NCI-H146 (cell line): ENCODE measurements around the gene RHOXF1.
"Not testable (repeated sequence)": the region's sequence is repeated elsewhere in the genome, so short reads cannot be mapped to it uniquely, and the experiment has no call there.

ENCODE experiments used
- DNase-seq: peaks from one replicate; lab custom pipeline; 2025; lab: John Stamatoyannopoulos, UW

The RHOXF1 gene

DNA sequence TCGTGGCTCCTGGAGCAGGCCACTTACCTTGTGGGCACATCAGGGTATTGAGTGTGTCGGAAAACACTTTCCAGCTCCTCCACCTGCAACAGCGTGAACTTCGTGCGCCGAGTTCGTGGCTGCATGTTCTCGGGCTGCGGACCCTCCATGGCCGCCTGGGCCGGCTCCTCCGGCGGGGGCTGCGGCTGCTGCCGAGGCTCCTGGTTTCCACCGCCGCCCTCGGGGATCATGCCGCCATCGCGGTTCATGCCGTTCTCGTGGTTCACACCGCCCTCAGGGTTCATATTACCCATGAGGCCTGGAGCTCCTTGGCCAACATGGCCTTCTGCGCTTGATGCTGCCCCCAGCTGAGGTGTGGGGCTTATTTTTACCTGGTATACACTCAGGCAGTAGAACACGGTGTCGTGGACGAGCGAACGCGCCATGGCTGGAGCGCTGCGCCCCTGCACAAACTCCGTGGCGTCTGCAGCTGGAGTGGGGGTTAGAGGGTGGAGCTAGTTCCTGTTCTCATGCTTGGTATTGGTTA, at the start of gene RHOXF1:
Gene RHOXF1, minus strand, starts transcription at position 476 of the 526 bp plus-strand sequence. Its CDS starts 51 bp downstream, at position 425.
- DNase-seq = no peak

- DNase-seq = not testable (repeated sequence)
These were observed 43.4 kb upstream of the RHOXF1 start for GRCh38 chrX:120159086-120159485.

GRCh38 chrX:120158313-120158712, 42.6 kb upstream of the RHOXF1 start, which contains the start of gene RHOXF2:
Gene RHOXF2 (plus strand): TSS chrX:120158613. CDS start chrX:120158751, 138 bp downstream.
- not testable (repeated sequence) for DNase-seq

- not testable (repeated sequence) for DNase-seq
These were observed 34.5 kb upstream of the RHOXF1 start for GRCh38 chrX:120150109-120150744.

DNA sequence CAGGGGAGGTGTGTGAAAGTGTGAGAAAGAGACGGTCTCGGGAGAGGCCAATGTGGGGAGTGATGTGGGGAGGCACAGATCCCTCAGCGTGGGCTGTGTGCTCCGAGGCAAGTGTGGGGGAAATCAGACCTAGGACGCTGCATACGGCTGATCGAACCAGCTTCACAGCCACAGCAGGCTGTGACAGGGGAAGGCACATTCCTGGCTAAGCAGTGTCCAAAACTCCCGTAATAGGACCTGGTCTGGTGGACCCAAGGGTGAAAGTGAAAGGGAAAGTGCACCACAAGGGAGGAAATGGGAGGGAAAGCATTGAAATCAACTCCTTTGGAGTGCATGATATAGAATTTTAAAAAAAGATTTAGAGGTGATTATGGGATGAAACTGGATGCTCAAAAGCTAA, 31.8 kb upstream of the RHOXF1 start:
- no peak for DNase-seq

GRCh38 chrX:120146323-120146722, 30.6 kb upstream of the RHOXF1 start:
- not testable (repeated sequence) for DNase-seq

- no peak for DNase-seq
These were observed 29.7 kb upstream of the RHOXF1 start for GRCh38 chrX:120145295-120145925.

DNA sequence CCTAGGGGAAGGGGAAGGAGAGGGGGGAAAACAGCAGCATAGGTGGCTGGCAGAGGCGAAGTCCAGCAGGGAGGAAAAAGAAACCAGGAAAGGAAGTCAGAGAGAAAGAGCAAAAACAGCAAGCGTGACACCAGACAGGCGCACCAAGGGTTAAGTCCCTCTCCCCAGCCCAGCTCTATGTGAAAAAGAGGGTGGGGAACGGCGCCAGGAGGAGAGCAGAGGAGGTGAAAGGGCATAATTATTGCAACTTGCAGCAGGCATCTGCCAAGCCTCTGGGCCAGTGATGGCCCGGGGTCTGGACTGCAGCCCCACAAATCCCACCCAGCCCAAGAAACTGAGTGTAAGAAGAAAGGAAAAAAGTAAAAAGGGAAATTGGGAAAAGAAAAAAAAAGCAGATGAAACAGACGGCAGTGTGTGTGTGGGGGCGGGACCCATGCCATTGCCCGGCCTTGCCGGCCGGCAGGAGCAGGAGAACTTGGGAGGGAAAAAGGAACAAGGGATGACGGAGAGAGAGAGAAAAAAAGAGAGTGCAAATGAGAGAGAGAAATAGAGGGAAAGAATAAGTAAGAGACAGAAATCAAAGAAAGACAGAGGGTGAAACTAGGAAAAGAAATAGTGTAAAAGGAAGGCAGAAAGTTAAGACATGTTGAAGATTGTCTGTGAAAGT, 28.6 kb upstream of the RHOXF1 start:
- DNase-seq = no peak

GRCh38 chrX:120140293-120140981, 24.7 kb upstream of the RHOXF1 start:
- peak; percentile 92 for DNase-seq

GRCh38 chrX:120137439-120137838, 21.7 kb upstream of the RHOXF1 start:
- no peak for DNase-seq

DNA sequence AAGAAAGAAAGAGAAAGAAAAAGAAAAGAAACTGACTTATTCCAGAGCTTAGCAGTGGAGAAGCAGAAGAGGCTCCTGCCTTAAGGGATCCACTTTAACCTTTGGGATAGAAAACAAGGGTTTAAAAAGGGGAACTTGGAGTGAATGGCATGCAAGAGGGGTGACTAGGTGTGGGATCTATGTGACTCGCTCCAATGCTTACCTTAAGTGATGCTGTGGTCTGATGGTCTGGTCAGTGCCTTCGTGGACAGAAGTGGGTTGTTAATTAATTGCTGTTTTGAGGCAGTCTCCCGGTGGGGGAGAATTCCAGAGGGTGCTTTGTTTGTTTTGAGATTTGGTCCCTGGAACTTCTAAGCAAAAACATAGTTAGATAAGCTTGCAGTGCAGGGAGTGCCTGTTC, 21.1 kb upstream of the RHOXF1 start:
- DNase-seq = no peak

DNA sequence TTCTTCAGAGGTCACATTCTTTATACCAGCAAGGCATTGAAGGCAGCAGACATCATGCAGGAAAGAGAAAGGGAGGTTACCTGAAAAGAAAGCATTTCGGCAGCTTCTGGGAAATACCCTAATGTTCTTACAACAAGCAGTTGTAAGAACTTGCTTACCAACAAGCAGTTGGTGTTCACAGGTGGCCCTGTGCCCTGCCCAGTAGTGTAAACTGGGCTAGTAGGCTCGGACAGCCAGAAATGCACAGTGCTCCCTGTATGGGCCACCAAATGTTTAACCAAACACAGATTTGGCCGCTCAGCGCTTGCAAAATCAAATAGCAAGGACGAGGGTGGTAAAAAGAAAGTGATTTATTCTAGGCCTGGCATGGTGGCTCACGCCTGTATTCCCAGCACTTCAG, 20.4 kb upstream of the RHOXF1 start:
- DNase-seq = no peak

DNA sequence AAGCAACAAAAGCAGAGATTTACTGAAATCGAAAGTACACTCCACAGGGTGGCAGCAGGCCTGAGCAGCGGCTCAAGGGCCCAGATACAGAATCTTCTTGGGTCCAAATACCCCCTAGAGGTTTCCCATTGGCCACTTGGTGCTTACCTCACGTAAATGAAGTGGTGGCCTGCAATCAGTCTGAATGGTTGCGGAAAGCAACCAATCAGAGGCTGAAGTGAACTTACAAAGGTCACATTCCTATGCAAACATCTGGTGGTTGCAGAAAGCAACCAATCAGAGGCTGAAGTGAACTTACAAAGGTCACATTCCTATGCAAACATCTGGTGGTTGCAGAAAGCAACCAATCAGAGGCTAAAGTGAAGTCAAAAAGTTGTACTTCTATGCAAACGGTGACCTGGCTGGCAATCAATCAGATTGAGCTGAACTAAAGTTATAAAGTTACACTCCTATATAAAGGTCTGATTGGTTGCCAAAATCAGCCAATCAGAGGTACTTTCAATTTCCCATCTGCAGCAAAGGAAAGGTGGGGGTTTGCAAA, 12.7 kb upstream of the RHOXF1 start:
- DNase-seq = not testable (repeated sequence)

GRCh38 chrX:120125444-120125843, 9.7 kb upstream of the RHOXF1 start:
- DNase-seq = no peak

DNA sequence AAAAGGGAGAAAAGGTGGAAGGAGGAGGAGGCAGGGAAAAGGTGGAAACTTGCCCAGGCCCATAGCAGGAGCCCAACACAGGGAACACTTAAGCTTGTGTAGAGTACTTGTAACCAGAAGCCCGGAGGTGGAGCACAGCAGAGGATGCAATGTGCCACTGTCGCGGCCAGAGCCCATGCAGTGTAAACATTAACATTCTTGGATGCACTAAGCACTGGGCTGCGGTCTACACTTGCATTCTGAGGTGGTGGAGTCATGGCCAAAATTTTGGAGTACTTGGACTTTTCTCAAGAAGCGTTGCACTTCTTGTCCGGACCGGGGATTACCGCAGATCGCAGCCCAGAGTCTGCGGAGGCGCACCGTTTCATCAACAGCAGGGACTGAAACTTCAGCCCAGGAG, 4.5 kb upstream of the RHOXF1 start:
- no peak for DNase-seq

GRCh38 chrX:120111611-120112010, 4.1 kb downstream of the RHOXF1 start:
- DNase-seq = no peak

GRCh38 chrX:120109378-120109777, 6.3 kb downstream of the RHOXF1 start:
- no peak for DNase-seq

DNA sequence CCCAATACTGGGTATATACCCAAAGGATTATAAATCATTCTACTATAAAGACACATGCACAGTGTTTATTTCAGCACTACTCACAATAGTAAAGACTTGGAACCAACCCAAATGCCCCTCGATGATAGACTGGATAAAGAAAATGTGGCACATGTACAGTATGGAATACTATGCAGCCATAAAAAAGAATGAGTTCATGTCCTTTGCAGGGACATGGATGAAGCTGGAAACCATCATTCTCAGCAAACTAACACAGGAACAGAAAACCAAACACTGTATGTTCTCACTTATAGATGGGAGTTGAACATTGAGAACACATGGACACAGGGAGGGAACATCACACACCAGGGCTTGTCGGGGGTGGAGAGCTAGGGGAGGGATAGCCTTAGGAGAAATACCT, 11.0 kb downstream of the RHOXF1 start:
- DNase-seq = not testable (repeated sequence)

DNA sequence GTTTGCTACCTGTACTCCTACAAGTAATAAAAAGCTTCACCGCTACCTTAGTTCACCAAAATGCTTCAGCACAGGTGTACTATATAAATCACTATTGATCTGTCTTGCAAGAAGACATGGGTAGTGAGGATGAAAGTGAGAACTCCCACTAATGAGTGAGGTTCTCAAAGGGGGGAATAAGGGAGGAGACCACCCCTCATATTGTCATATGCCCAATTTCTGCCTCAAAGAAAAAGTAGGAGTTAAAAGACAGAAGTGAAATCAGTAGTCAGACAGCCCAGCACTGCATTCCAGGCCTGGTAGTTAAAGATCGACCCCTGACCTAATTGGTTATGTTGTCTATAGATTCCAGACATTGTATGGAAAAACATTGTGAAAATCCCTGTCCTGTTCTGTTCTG, 14.7 kb downstream of the RHOXF1 start:
- not testable (repeated sequence) for DNase-seq

DNA sequence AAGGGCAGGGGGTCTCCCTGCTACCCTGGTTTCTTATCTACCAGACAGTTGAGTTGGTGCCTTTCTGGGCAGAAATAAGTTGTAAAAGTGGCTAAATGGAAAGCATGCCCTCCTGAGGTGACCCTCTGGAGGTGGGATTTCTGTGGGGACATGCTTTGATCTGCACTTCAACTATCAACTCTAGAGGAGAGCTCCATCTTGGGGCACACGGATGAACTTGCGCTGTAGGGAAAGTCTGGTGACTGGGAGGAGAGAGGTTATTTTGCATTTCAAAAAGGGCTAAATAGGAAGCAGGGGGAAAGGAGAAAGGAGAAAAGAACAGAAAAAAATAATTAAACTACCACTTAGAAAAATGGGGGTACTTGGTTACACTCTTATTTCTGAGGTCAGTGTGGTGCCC, 25.5 kb downstream of the RHOXF1 start:
- DNase-seq = no peak

- no peak for DNase-seq
These were observed 28.3 kb downstream of the RHOXF1 start for GRCh38 chrX:120087289-120088017.
